Peyer's patch (tissue), 4 donors: ENCODE results near the gene PRSS57. TPM values are rescaled to one million over a fixed set of nuclear protein-coding genes. Genes with fewer than 3 reads are reported as not detected.

Experiments
- DNase-seq, 3 donors: peaks; one replicate each; pipeline ENCODE4 v3.0.0-alpha.2; 2017 to 2019
- H3K27ac ChIP-seq, 4 donors: fragments of 200-600 bp; sonication (generic); one replicate each; pipeline ENCODE4 v1.5.1; 2016 to 2019
- H3K27me3 ChIP-seq, 2 donors: fragments of 200-600 bp; sonication (generic); one replicate each; pipeline ENCODE4 v1.5.1; 2019
- H3K36me3 ChIP-seq, 3 donors: fragments of 200-600 bp; sonication (generic); one replicate each; pipeline ENCODE4 v1.5.1; 2016 to 2019
- H3K4me1 ChIP-seq, 4 donors: fragments of 200-600 bp; sonication (generic); one replicate each; pipeline ENCODE4 v1.5.1; 2016 to 2019
- H3K4me3 ChIP-seq, 4 donors: fragments of 200-600 bp; sonication (generic); 1 replicate in 3 of 4; 2 replicates in 1 of 4; pipeline ENCODE4 v1.5.1; 2016 to 2019; ENCODE audit warnings: mild to moderate bottlenecking in 1 of 4
- H3K9me3 ChIP-seq, 4 donors: fragments of 200-600 bp; sonication (generic); one replicate each; pipeline ENCODE4 v1.5.1; 2016 to 2019; ENCODE audit warnings: mild to moderate bottlenecking in 1 of 4
- POLR2A ChIP-seq, 2 donors: fragments of 450-650 bp; IDR thresholded peaks; one replicate each; pipeline ENCODE4 v1.5.1; 2017; ENCODE audit warnings: antibody characterized with exemption in 2 of 2, mild to moderate bottlenecking in 2 of 2, moderate library complexity in 2 of 2
- total RNA-seq, 4 donors: library from RNA; depleted of rRNA; stranded (reverse); fragments of >200 nt; gene quantifications; one replicate each; pipeline ENCODE4 v1.1.0, GENCODE V29; 2016
- TF ChIP-seq, protein P1 (sequence below), 6 experiments: fragments of 450-650 bp in 4 of 6; fragments of 200-600 bp in 2 of 6; sonication (generic) in 1 of 6; IDR thresholded peaks; one replicate each; pipeline ENCODE4 v1.5.1; 2017 to 2019; ENCODE audit warnings: antibody characterized with exemption in 6 of 6, mild to moderate bottlenecking in 3 of 6, moderate library complexity in 1 of 6

Gene PRSS57
- total RNA-seq, 4 donors from 2014 or later: not detected

DNA sequence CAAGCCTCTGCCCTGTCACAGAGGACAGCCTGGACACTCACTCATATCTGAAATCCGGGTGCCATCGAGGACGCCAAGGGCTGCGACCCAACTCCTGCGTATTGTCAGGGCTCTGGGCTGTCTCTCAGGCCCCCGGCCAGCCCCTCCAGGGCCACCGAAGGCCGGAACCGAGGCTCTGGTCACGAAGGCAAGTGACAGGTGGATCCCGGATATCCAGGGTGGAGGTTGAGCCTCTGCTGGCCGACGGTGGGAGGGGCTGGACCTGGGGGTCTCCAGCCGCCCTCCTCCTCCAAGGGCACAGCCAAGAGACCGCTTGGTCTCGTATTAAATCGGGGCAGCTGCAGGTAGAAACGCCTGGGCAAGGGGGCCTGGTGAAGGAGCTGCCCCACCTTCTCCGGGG, 37.6 kb downstream of the PRSS57 start:
- H3K27ac ChIP-seq: peak overlapping the region in 1 of 4 donors; percentile 94
- H3K36me3 ChIP-seq: peaks cover 0 to 25% (median 0%) of the 10 kb centered on the region in 3 donors
- H3K27me3 ChIP-seq: no peaks in the 10 kb centered on the region
- TF ChIP-seq, protein P1, sequence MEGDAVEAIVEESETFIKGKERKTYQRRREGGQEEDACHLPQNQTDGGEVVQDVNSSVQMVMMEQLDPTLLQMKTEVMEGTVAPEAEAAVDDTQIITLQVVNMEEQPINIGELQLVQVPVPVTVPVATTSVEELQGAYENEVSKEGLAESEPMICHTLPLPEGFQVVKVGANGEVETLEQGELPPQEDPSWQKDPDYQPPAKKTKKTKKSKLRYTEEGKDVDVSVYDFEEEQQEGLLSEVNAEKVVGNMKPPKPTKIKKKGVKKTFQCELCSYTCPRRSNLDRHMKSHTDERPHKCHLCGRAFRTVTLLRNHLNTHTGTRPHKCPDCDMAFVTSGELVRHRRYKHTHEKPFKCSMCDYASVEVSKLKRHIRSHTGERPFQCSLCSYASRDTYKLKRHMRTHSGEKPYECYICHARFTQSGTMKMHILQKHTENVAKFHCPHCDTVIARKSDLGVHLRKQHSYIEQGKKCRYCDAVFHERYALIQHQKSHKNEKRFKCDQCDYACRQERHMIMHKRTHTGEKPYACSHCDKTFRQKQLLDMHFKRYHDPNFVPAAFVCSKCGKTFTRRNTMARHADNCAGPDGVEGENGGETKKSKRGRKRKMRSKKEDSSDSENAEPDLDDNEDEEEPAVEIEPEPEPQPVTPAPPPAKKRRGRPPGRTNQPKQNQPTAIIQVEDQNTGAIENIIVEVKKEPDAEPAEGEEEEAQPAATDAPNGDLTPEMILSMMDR (IDR thresholded peaks at IDR 0.05): no peak
- no peak for TF ChIP-seq POLR2A (IDR thresholded peaks at IDR 0.05)
- no peaks in the 10 kb centered on the region for H3K9me3 ChIP-seq
- no peak overlapping the region for H3K4me3 ChIP-seq
- peaks cover 0 to 56% (median 36%) of the 10 kb centered on the region in 4 donors for H3K4me1 ChIP-seq
- DNase-seq: no peak

DNA sequence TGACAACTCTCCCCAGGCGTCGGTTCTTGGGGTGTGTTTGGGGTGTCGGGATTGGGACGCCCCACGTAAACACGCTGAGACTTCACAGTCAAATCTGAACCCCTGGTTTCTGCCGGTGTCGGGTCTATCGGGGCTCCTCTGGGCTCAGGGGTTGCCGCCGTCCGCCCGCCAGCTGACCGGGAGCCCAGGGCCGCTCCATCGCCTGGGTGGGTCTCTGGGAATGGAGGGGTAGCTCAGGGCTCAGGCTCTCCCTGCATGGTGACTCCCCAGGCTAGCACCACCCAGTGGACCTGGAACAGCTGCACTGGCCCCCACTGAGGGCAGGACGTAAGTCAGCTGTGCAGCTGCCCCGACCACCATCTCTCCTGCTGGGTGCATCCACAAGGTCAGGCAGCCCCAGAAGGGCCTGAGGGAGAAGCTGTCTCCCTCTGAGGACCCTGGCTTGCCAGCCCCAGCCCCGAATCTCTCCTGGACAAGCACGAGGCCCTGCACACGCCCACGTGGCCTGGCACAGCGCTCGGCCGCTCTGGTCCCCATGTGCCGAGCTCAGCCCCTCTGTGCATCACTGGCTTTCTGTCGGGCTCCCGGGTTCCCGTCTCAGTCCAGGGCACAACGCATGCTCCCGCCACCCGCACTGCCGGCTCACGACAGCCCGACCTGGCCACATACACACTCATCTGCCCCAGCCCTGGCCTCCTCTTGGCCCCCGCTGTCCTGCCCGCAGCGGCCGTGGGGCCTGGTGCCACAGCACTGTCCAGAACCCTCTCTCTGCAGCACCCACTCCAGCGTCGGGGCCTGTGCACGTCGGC, 38.3 kb downstream of the PRSS57 start:
- Histone ChIP-seq H3K36me3 (peaks cover 0 to 32% (median 0%) of the 10 kb centered on the region in 3 donors), H3K4me1 (peaks cover 0 to 55% (median 35%) of the 10 kb centered on the region in 4 donors)

DNA sequence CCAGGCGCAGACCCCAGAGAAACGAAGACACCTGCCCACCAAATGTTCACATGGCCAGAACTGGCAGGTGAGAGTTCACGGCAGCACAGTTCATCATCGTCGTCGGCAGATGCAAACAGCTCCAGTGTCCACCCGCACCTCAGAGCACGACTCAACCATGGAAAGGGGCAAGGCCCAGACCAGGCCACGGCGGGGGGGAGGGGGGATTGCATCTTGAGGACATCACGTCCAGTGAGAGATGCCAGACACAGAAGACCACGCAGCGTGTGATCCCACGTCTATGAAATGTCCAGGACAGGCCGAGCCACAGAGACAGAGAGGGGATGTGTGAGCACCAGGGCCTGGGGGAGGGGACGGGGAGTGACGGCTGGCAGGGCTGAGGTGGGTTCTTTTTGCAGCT, 39.6 kb downstream of the PRSS57 start:
- Histone ChIP-seq H3K4me3 (no peak overlapping the region), H3K27me3 (no peaks in the 10 kb centered on the region), H3K27ac (no peak overlapping the region), H3K9me3 (no peaks in the 10 kb centered on the region), H3K36me3 (peaks cover 0 to 44% (median 0%) of the 10 kb centered on the region in 3 donors), H3K4me1 (peaks cover 0 to 44% (median 27%) of the 10 kb centered on the region in 4 donors)
- no peak for DNase-seq
- TF ChIP-seq, protein P1 (IDR thresholded peaks at IDR 0.05): no peak
- no peak for TF ChIP-seq POLR2A (IDR thresholded peaks at IDR 0.05)

More for the DNA sequence above, 38.3 kb downstream of the PRSS57 start:
- no peak for TF ChIP-seq POLR2A (IDR thresholded peaks at IDR 0.05)
- TF ChIP-seq, protein P1 (IDR thresholded peaks at IDR 0.05): no peak
- no peaks in the 10 kb centered on the region for H3K27me3 ChIP-seq
- no peak for DNase-seq
- no peak overlapping the region for H3K4me3 ChIP-seq
- no peaks in the 10 kb centered on the region for H3K9me3 ChIP-seq
- no peak overlapping the region for H3K27ac ChIP-seq

DNA sequence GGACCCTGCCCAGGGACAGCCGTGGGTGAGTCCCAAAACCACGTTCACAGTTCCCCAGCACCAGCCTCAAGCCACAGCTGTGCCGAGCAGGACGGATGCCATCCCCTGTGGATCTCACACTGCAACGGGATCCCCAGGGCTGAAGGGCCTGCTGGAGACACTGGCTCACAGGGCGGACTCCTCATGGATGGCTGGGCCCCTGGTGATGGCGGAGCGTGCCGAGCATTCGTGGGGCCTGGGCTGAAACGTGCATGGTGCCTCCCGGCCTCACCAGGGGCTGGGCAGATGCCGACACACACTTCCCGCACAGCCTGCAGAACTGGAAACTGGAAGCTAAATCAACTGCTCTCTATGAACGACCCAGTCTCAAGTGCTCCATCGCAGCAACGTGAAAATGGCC, 41.8 kb downstream of the PRSS57 start:
- Histone ChIP-seq H3K4me1 (peaks cover 0 to 22% (median 12%) of the 10 kb centered on the region in 4 donors), H3K27ac (no peak overlapping the region), H3K4me3 (no peak overlapping the region), H3K9me3 (no peaks in the 10 kb centered on the region), H3K27me3 (no peaks in the 10 kb centered on the region), H3K36me3 (peaks cover 0 to 60% (median 0%) of the 10 kb centered on the region in 3 donors)
- no peak for TF ChIP-seq POLR2A (IDR thresholded peaks at IDR 0.05)
- TF ChIP-seq, protein P1 (IDR thresholded peaks at IDR 0.05): no peak
- DNase-seq: no peak

DNA sequence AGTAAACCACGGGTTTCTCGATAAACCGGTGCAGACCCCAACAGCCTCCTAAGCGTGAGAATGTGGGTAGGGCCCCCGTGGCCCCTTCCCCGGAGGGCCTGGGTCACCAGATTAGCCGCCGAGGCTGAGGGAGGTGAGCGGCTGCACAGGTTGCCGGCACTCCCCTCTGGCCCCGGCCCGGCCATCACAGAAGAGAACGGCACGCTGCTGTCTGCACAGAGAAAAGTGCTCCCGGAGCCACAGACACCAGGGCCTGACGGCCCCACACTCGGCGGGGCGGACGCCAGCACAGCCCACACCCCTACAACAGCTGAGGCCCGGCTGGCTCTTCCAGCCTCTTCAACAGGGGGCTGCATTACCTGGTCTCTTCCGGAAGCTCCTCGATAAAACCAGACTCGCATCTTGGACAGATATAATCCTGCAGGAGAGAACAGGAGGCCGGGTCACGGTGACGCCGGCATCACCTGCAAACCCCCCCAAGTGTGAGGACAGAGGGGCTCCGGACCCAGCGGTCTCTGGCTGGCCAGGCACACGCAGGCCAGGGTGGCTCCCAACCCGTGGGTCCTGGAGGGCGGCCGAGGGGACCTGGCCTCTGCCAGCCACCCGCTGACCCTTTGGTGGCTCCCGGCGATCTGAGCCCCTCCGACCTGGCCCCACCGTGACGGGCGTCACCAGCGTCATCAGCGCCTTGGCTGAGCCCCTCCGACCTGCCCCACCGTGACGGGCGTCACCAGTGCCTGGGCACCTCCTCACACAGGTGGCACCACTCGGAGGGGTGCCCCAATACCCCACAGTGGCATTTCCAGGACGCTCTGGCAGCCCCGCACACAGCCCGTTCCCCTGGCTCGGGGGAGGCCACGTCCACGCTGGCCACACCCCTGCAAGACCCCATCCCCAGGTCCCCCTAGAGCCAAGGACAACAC, 42.5 kb downstream of the PRSS57 start:
- DNase-seq: no peak
- Histone ChIP-seq H3K9me3 (no peaks in the 10 kb centered on the region), H3K4me1 (peaks cover 0 to 15% (median 5%) of the 10 kb centered on the region in 4 donors), H3K27me3 (no peaks in the 10 kb centered on the region), H3K36me3 (peaks cover 0 to 65% (median 0%) of the 10 kb centered on the region in 3 donors), H3K4me3 (no peak overlapping the region), H3K27ac (no peak overlapping the region)
- TF ChIP-seq, protein P1 (IDR thresholded peaks at IDR 0.05): no peak
- no peak for TF ChIP-seq POLR2A (IDR thresholded peaks at IDR 0.05)
